ENCODE measurements around the gene KRT35. TPM values are rescaled to one million over a fixed set of nuclear protein-coding genes. Genes with fewer than 3 reads are reported as not detected.

KRT35 gene
- total RNA-seq, 2 donors from 2014 or later = not detected

DNA sequence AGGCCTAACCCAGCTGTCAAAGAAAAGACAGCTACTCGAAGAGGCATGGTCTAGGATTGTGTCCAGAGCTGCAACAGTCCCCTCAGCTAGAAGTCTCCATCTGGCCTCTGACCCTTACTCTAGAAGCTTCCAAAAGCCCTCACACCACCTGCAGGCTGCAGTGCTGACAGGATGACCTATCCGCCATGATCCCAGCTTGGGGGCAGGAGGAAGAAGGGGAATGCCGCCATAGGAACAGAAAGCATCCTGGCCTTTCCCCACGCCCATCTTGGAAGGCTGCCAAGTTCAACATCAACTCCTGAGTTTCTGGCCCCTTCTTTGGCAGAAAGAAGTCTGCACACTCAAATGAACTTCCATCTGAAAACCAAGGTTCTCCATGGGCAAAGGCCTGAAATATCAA is 11.8 kb upstream of the KRT35 start:
- intact Hi-C loops (cut with DNase I, micrococcal nuclease) = no loop called here
- DNase-seq (peak; percentile 53 to 63), ATAC-seq (no peak)

DNA sequence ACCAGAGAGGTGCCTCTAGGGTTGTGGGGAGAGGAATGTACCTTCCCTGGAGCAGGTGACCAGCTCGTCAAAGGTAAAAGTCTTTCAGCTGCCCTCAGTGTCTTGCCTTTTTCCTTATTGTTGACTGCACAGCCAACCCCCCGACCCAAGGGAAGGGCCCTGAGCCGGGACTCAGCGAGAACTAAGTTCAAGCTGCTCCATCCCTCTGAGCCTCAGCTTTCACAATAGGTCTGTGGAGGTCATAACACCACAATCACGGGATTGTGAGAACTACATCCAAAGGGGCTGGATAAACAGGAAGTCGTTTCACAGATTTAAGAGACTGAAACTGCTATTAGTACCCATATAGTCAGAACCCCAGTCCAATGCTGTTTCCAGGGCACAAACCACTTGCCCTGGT is 11.4 kb upstream of the KRT35 start:
- intact Hi-C loops (cut with DNase I, micrococcal nuclease) = no loop called here
- no peak for ATAC-seq
- DNase-seq = no peak

DNA sequence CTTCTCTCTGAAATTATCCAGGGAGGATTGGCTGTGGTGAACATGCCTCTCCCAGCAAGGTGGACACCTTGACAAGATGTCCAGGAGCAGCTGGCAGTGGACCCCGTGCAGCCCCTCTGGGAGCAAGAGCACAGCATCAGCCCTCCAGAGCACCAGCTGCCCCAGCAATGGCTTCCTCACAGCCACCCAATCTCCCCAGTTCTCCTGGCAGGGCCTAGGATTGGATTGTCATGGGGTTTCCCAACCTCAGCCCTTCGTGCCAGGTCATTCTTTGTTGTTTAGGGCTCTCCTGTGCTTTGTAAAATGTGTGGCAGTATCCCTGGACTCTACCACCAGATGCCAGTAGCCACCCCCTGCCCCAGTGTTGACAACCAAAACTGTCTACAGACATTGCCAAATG is 10.5 kb upstream of the KRT35 start:
- DNase-seq (no peak), ATAC-seq (no peak)
- intact Hi-C loops (cut with DNase I, micrococcal nuclease) = no loop called here

DNA sequence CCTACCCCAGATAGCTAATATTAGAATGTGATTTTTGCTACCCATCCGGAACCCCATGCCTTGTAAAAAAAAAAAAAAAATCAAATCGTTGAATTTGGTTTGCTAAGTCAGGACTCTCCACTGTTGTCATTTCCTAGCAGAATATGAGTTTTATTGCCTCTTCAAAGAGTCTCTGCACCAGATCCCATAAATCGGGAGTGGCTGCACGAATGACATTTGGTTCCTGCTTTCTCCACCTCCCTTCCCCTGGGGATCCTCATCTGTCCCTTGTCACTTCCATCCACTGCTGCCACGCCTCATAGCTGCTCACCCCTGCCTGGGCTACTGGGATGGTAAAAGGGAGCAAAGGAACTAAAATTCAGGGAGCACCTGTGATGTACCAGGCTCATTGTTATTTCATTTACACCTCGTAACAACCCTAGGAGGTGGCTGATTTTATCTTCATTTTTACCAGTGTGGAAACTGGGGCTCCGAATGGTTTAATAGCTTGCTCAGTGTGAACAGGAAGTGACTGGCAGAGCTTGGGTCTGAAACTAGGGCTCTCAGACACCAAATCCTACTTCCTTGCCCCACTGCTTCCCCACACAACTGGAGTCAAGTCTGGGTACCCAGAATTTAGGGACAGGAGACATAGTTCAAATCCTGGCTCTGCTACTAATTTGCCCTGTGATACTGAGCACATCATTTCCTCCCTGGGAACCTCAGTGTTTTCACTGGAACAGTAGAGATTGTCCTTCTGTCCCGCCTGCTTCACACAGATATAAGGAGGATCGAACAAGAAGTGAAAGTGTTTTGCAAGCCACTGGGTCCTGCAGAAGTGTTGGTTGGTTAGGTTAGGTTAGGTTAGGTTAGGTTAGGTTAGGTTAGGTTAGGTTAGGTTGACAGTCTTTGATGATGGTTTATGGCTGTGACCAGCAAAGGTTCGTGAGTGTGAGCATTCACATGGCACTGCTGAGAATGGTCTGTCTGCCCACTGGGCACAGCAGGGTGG is 9.3 kb upstream of the KRT35 start:
- intact Hi-C loops (cut with DNase I, micrococcal nuclease) = no loop called here
- ATAC-seq (peak; percentile 73), DNase-seq (peak in 1 of 2 donors; percentile 59)

DNA sequence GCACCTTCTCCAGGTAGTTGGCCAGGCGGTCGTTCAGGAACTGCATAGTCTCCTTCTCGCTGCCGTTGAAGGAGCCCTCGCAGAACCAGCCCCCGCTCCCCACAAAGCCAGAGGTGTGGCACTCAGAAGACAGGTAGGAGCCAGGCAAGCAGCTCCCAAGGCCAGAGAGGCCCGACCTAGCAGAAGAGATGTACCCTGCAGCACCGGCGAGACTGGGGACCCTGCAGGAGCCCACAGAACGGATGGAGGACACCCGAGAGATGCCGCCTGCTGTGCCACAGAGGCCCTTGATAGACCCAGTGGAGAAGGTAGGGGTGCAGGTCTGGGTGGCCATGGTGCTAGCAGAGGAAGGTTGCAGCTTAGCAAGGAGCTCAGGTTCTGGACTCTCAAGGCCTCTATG is 8.6 kb upstream of the KRT35 start, which contains the start of gene KRT36:
Gene KRT36 (minus strand): TSS at position 380 of the 400 bp plus-strand sequence. CDS start 46 bp downstream, at position 334.
- ATAC-seq = no peak
- no peak for DNase-seq
- intact Hi-C loops (cut with DNase I, micrococcal nuclease) = no loop called here

DNA sequence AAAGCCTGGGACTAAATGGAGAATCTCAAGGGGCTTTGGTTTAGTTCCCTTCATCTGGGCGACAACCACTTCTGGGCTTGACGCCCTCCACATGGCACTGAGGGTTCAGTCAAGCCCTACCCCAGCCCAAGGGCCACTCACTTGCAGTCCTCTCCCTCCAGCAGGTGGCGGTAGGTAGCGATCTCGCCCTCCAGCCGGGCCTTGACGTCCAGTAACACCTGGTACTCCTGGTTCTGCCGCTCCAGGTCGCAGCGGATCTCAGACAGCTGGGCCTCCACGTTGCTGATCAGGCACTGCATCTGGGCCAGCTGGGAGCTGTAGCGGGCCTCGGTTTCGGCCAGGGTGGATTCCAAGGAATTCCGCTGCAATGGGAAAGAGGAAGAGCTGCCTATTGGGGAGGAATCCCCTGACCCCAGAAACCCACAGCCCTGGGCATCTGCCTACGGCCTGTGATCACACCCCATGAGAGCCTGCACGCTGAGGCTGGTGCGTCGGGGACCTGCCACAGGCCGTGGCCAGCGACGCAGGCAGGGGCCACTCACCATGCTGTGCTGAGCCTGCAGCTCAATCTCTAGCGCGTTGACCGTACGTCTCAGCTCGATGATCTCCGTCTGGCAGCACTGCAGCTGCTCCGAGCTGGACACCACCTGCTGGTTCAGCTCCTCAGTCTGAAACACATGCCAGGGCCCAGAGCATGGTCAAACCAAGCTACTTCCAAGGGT is 6.0 kb upstream of the KRT35 start:
- DNase-seq (peak in 1 of 2 donors; percentile 76), ATAC-seq (peak; percentile 46)
- intact Hi-C loops (cut with DNase I, micrococcal nuclease) = no loop called here

DNA sequence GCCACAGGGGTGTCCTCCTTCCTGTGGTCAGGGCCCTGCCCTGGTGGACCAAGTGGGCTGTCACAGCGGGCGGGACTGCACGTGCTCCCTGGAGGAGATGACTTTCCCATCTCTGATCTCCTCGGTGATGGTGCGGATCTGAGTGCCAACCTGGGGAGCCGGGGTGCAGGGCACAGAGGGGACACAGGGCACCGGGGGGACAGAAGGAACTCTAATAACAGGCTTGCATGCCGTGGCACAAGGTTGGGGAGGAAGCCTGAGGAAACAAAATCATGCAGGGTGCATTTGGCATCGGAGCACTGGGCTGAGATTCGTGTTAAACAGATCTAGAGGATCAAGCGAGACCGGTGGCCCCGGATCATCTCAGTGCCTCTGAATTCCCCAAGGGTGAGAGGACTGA is 5.4 kb upstream of the KRT35 start:
- DNase-seq = no peak
- intact Hi-C loops (cut with DNase I, micrococcal nuclease) = no loop called here
- ATAC-seq = no peak

DNA sequence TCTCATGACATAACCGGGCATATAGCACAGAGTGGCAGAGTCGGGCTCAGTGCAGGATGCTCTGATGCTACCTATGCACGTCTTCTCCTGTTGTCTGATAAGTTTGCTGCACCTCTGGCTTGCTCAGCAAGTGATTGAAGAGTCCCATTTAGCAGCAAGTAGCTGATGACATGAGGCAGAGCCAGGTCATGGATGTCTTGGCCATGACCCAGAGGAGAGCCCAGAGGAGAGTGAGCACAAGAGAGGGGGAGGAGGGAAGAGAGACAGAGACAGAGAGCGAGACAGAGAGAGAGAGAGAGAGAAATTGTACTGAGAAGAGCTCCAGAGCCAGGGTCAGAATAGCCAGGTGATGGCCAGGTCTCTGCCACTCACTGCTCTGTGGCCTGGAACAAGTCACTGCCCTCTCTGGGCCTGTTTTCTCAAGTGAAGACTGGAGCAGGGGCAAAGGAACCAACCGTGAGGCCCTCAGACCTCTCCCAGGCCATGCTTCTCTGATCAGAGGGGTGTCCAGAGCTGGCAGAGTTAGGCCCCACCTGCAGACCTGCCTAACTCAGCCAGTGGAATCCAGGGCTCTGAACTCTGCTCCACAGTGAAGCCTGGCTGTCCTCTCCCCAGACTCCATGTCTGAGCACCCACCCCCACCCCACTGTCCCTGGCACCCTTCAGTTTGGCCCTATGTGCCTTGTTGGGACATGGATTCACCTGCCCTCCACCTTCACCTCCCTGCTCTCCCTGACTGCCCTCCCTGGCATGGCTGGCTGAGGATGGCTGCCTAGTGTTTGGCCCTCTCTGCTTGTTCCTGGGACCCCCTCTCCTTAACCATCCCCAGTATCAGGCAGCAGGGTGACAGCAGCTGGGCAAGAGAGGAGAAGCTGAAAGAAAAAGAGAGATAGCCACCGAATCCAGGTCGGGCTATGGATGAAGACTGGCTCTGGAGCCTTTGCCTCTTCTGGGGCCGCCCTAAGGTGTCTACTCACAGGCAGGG is 4.3 kb upstream of the KRT35 start:
- no peak for DNase-seq
- ATAC-seq = no peak
- intact Hi-C loops (cut with DNase I, micrococcal nuclease) = no loop called here

DNA sequence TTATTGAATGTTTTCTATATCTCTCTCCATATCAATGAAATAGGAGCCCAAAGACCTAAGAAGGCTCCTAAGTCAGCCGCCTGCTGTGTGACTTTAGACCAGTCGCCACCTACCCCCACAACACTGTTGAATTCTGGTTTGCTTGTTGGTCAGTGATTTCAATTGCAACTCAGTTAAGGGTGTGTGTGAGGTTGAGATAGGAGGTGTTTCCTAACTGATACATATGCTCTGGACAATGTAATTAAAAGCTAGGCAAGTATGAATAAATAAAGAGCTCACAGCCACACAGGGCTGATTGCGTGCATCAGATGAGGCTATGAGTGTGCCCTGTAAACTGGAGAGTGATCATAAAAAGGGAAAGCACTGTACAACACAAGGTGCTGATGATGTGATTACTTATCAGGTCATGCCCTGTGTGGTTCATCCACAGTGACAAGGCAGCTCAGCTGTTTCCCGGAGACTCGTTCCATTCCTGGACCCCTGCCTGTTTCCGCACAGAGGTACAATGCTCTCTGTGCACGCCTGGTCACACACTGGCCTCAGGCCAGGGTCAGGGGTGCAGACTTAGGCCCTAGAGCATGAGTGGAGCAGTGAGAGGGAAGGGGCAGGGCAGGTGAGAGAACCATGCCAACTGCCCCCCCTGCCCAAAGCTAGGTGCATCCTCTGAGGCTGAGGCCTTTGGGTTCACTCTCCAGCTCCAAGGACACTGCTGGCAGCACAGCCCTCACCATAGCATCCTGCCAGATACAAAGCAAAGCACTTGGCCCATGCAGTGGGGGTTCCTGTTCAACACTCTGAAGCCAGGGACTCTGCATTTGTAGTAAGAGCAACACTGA is 3.3 kb upstream of the KRT35 start:
- intact Hi-C loops (cut with DNase I, micrococcal nuclease) = no loop called here
- peak; percentile 27 for ATAC-seq

DNA sequence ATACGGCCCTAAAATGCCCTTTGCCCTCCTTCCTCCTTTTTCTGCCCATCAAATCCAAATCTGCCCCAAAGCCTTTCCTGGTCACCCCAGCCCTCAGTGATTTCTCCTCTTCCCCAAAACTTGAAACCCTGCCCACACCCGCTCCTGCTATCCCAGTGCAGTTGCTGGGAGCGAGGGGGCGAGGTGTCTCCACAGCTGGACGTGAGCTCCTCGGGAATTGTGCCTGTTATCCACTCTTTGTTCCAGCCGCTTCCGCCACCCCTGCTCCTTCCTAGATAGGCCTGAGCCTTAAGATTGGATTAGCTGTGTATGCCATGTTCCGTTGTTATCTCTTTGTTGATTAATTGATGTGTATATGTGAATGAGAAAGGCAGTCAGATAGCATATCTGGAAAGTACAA is 2.6 kb upstream of the KRT35 start:
- no peak for ATAC-seq
- no peak for DNase-seq
- intact Hi-C loops (cut with DNase I, micrococcal nuclease) = no loop called here

More for the DNA sequence above, 3.3 kb upstream of the KRT35 start:
- no peak for DNase-seq

DNA sequence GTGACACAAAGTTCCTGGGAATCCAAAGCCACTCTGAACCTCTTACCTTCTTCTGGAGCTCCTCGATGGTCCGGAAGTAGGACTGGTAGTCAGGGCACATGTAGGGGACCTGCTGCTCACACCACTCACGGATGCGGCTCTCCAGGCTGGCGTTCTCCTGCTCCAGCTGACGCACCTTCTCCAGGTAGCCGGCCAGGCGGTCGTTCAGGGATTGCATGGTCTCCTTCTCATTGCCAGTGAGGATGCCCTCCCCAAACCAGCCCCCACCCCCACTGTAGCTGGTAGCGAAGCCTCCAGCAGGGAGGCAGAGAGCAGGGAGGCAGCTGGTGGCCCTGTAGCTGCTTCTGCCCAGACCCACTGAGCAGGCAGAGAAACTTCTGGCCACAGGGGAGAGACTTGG is 370 bp downstream of the KRT35 start:
- intact Hi-C loops (cut with DNase I, micrococcal nuclease) = no loop called here
- no peak for DNase-seq
- no peak for ATAC-seq

DNA sequence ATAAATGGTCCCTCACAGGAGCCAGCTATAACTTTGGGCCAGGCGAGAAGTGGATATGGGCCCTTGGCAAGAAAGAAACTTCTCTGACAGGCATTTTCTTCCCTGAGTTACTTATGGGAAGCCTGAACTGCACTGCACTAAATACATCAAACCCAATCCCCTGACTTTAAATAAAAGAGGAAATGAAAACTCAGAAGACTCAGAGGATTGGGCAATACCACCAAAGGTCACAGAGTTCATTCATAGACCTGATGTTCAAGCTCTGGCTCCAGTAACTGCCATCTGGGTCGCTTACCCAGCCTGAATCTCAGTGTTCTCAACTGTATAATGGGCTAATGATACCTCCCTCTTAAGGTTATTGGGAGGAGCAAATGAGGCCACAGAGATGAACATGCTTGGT is 815 bp downstream of the KRT35 start:
- intact Hi-C loops (cut with DNase I, micrococcal nuclease) = no loop called here
- ATAC-seq (no peak), DNase-seq (no peak)

DNA sequence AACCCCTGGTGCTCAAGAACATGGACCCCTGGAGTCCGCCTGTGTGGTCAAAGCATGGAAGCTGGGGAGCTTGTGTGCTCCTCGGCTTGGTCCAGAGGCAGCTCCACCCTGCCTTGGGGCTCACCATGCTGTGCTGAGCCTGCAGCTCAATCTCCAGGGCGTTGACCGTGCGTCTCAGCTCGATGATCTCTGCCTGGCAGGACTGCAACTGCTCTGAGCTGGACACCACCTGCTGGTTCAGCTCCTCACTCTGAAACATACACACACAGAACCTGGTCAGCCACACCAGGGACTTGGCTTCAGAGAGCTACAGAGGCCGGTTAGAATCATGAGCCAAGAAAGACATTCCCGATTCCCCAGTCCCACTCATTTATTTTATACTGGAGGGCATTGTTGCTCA is 2.7 kb downstream of the KRT35 start:
- intact Hi-C loops (cut with DNase I, micrococcal nuclease) = no loop called here
- ATAC-seq (no peak), DNase-seq (no peak)

DNA sequence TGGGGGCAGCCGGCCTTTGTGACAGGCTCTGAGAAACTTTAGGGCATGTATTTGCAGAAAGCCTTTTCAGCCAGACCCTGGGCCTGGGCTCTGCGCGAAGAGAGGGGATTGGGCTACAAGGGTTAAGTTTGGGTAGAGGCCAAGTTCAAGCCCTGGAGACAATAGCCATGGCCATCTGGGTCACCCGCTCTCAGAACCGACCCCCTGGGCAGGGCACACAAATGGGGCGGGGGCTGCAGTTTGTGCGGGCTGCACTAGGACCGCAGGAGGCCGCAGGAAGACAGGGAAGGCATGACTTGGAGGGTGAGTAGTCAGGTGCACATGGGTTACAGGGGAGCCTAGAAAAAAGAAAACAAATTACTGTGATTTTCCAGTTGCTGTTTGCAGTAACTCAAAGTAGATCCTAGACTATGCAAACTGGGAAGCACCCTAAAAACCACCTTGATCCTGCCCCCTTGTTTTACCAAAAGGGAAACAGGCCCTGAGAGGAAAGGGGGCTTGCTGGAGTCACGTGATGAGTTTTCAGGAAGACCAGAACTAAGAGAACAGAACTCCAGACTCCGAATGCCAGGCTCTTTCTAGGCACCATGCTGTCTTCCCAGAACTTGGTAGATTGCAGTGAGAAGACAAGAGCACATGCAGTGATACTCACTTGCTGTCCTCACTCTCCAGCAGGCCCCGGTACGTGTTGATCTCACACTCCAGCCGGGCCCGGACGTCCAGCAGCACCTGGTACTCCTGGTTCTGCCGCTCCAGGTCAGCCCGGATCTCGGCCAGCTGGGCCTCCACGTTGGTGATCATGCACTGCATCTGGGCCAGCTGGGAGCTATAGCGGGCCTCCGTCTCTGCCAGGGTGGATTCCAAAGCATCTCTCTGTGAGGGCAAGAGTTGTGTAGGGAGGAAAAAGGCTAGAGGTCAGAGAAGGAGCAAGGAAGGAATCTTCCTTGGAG is 3.8 kb downstream of the KRT35 start:
- intact Hi-C loops (cut with DNase I, micrococcal nuclease) = no loop called here
- DNase-seq (no peak), ATAC-seq (no peak)

DNA sequence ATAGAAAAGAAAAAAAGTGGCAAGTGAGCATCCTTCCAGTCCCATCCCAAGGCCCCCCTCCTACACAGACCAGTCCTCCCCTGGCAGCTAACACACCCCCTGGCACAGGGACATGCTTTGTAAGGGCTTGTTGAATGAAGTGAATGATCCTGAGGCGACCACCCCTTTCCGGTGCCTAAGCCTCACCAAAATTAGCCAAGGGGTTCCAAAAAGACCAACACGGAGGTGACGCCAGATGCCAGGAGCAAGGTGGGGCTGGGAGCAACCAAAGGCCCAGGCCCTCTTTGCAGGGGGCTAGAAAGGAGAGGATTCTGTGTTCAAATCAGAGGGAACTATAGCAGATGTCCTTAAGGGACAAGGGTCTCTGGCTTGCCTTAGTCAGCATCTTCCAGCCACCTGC is 5.5 kb downstream of the KRT35 start:
- intact Hi-C loops (cut with DNase I, micrococcal nuclease) = no loop called here
- ATAC-seq (no peak), DNase-seq (no peak)

DNA sequence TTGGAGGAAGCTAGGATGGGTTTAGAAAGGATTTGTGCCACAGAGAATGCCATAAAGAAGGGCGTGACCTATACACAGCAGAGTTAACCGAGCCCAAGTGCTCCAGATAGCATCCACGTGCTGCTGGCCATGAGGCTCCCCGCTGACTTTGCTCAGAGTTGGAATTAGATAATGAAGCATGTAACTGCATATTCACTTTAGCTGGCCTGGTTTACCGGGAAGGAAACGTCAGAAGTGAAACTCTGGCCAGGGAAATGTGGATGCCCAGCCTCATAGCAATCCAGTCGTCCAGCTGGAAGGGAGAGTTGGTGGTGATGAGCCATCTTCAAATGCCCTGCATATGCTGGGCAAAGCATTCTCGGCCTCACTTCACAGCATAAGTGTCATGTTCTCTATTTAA is 6.1 kb downstream of the KRT35 start:
- no peak for ATAC-seq
- no peak for DNase-seq
- intact Hi-C loops (cut with DNase I, micrococcal nuclease) = no loop called here

DNA sequence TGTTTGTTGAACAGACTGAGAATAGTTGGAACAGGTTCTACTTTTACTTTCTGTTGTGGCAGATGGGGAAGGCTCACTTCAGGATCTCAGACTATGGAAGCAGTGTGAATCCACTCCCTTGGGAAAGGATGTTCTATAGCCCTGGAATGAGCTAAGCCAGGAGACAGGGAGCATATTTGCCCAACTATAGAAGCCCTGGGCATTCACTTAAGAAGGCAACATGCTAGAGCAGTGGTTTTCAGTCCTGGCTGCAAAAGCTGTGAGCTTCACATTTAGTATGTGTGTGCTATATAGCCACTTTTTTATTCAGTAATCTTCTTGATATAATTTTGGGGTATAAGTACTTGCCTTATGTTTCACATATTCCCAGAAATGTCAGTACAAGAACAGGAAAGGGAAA is 12.6 kb downstream of the KRT35 start:
- intact Hi-C loops (cut with DNase I, micrococcal nuclease) = no loop called here
- DNase-seq (no peak), ATAC-seq (no peak)
